WTC11 (cell line): ENCODE data around the gene IER2. TPM values are rescaled to one million over a fixed set of nuclear protein-coding genes. Genes with fewer than 3 reads are reported as not detected.

Experiments used
- ATAC-seq: fragments of 200-7000 bp; cut with Tn5 transposase; 2 replicates; pipeline ENCODE4 v1.10.0; 2021; ENCODE audit warnings: mild to moderate bottlenecking, moderate library complexity
- CTCF ChIA-PET: fragments of 300-600 bp; sonication (Branson Sonifier 250); formaldehyde crosslinking; loops from one replicate; lab custom pipeline; 2021; ENCODE audit warnings: antibody characterized with exemption; lab: Charles Lee
- POLR2A ChIA-PET: fragments of 350-600 bp; sonication (Branson Sonifier 250); formaldehyde crosslinking; loops from one replicate; lab custom pipeline; 2021; ENCODE audit warnings: antibody characterized with exemption; lab: Charles Lee
- DNase-seq: peaks from one replicate; pipeline ENCODE4 v3.0.0; 2021; ENCODE audit warnings: low spot score
- H3K27ac Mint-ChIP-seq: 2 replicates; pipeline ENCODE4 v1.8.0; 2021; ENCODE audit warnings: mixed read lengths
- H3K27me3 Mint-ChIP-seq: 2 replicates; pipeline ENCODE4 v1.8.0; 2021; ENCODE audit warnings: low read depth, mild to moderate bottlenecking, moderate library complexity, mixed read lengths
- H3K36me3 Mint-ChIP-seq: 2 replicates; pipeline ENCODE4 v1.8.0; 2021; ENCODE audit warnings: mixed read lengths
- H3K4me1 Mint-ChIP-seq: 2 replicates; pipeline ENCODE4 v1.8.0; 2022; ENCODE audit warnings: mixed read lengths
- H3K4me3 Mint-ChIP-seq: 2 replicates; pipeline ENCODE4 v1.8.0; 2021; ENCODE audit warnings: mild to moderate bottlenecking, moderate library complexity, mixed read lengths
- H3K9me3 Mint-ChIP-seq: 2 replicates; pipeline ENCODE4 v1.8.0; 2021; ENCODE audit warnings: mixed read lengths
- CBFB ChIP-seq: sonication (generic); formaldehyde crosslinking; IDR thresholded peaks from 2 replicates; pipeline ENCODE4 v1.8.1; 2022; ENCODE audit warnings: mild to moderate bottlenecking, low read depth, missing genetic modification reagents
- CREM ChIP-seq: sonication (generic); formaldehyde crosslinking; IDR thresholded peaks from 2 replicates; pipeline ENCODE4 v1.8.1; 2022; ENCODE audit warnings: mild to moderate bottlenecking, missing genetic modification reagents, moderate library complexity
- FOXK1 ChIP-seq: sonication (generic); formaldehyde crosslinking; IDR thresholded peaks from 2 replicates; pipeline ENCODE4 v1.8.0; 2022; ENCODE audit warnings: mild to moderate bottlenecking, moderate library complexity, missing genetic modification reagents
- GABPB1 ChIP-seq: sonication (generic); formaldehyde crosslinking; IDR thresholded peaks from 2 replicates; pipeline ENCODE4 v1.8.1; 2023; ENCODE audit warnings: mild to moderate bottlenecking, missing genetic modification reagents
- GRHL2 ChIP-seq: fragments of 250-450 bp; sonication (Bioruptor Pico); IDR thresholded peaks from 2 replicates; pipeline ENCODE4 v1.8.0; 2022; ENCODE audit warnings: mild to moderate bottlenecking, moderate library complexity; ENCODE audit not compliant: insufficient replicate concordance, severe bottlenecking
- NFYB ChIP-seq: sonication (generic); formaldehyde crosslinking; conservative IDR thresholded peaks from 2 replicates; pipeline ENCODE4 v1.8.0; 2022; ENCODE audit warnings: low read depth, missing genetic modification reagents
- PRRX2 ChIP-seq: fragments of 250-450 bp; sonication (Bioruptor Pico); IDR thresholded peaks from 2 replicates; pipeline ENCODE4 v1.8.0; 2021; ENCODE audit warnings: mild to moderate bottlenecking
- SMAD3 ChIP-seq: sonication (generic); formaldehyde crosslinking; IDR thresholded peaks from 2 replicates; pipeline ENCODE4 v1.8.0; 2022; ENCODE audit warnings: missing genetic modification reagents, mild to moderate bottlenecking, borderline replicate concordance
- TP53 ChIP-seq: sonication (generic); formaldehyde crosslinking; IDR thresholded peaks from 2 replicates; pipeline ENCODE4 v1.8.1; 2023; ENCODE audit warnings: mild to moderate bottlenecking, missing genetic modification reagents
- ZNF121 ChIP-seq: sonication (generic); formaldehyde crosslinking; IDR thresholded peaks from 2 replicates; pipeline ENCODE4 v1.8.0; 2023; ENCODE audit warnings: missing genetic modification reagents
- ZNF263 ChIP-seq: sonication (generic); formaldehyde crosslinking; IDR thresholded peaks from 2 replicates; pipeline ENCODE4 v1.8.1; 2022; ENCODE audit warnings: low read depth, mild to moderate bottlenecking, moderate library complexity, missing genetic modification reagents
- ZNF423 ChIP-seq: fragments of 250-450 bp; sonication (Bioruptor Pico); IDR thresholded peaks from 2 replicates; pipeline ENCODE4 v2.1.2; 2022; ENCODE audit warnings: mild to moderate bottlenecking, moderate library complexity
- total RNA-seq: library from RNA; stranded (reverse); gene quantifications from 3 replicates; pipeline ENCODE4 v1.2.3, GENCODE V29; 2021
- TF ChIP-seq, protein P1 (sequence below): sonication (generic); formaldehyde crosslinking; IDR thresholded peaks from 2 replicates; pipeline ENCODE4 v1.8.1; 2022; ENCODE audit warnings: mild to moderate bottlenecking, moderate library complexity, missing genetic modification reagents
- TF ChIP-seq, protein P2 (sequence below): fragments of 250-450 bp; sonication (Bioruptor Pico); IDR thresholded peaks from 2 replicates; pipeline ENCODE4 v1.9.0; 2021; ENCODE audit warnings: moderate library complexity, mild to moderate bottlenecking, inconsistent platforms, borderline replicate concordance
- TF ChIP-seq, protein P3 (sequence below): sonication (generic); formaldehyde crosslinking; IDR thresholded peaks from 2 replicates; pipeline ENCODE4 v1.8.1; 2023; ENCODE audit warnings: mild to moderate bottlenecking, missing genetic modification reagents, moderate library complexity
- TF ChIP-seq, protein P4 (sequence below): sonication (generic); formaldehyde crosslinking; IDR thresholded peaks from 2 replicates; pipeline ENCODE4 v1.8.0; 2022; ENCODE audit warnings: mild to moderate bottlenecking, missing genetic modification reagents
- TF ChIP-seq, protein P5 (sequence below): sonication (generic); formaldehyde crosslinking; IDR thresholded peaks from 2 replicates; pipeline ENCODE4 v1.8.1; 2023; ENCODE audit warnings: mild to moderate bottlenecking, moderate library complexity, missing genetic modification reagents
- TF ChIP-seq, protein P6 (sequence below): fragments of 250-450 bp; sonication (Bioruptor Pico); IDR thresholded peaks from 2 replicates; pipeline ENCODE4 v1.9.0; 2021; ENCODE audit warnings: mild to moderate bottlenecking
- TF ChIP-seq, protein P7 (sequence below): sonication (generic); formaldehyde crosslinking; conservative IDR thresholded peaks from 2 replicates; pipeline ENCODE4 v1.8.1; 2023; ENCODE audit warnings: mild to moderate bottlenecking, low read depth, missing genetic modification reagents, moderate library complexity
- TF ChIP-seq, protein P8 (sequence below): sonication (generic); formaldehyde crosslinking; IDR thresholded peaks from 2 replicates; pipeline ENCODE4 v1.8.1; 2023; ENCODE audit warnings: mild to moderate bottlenecking, missing genetic modification reagents, borderline replicate concordance

Gene IER2
- total RNA-seq, 1 experiment from 2014 or later = 138 TPM

DNA sequence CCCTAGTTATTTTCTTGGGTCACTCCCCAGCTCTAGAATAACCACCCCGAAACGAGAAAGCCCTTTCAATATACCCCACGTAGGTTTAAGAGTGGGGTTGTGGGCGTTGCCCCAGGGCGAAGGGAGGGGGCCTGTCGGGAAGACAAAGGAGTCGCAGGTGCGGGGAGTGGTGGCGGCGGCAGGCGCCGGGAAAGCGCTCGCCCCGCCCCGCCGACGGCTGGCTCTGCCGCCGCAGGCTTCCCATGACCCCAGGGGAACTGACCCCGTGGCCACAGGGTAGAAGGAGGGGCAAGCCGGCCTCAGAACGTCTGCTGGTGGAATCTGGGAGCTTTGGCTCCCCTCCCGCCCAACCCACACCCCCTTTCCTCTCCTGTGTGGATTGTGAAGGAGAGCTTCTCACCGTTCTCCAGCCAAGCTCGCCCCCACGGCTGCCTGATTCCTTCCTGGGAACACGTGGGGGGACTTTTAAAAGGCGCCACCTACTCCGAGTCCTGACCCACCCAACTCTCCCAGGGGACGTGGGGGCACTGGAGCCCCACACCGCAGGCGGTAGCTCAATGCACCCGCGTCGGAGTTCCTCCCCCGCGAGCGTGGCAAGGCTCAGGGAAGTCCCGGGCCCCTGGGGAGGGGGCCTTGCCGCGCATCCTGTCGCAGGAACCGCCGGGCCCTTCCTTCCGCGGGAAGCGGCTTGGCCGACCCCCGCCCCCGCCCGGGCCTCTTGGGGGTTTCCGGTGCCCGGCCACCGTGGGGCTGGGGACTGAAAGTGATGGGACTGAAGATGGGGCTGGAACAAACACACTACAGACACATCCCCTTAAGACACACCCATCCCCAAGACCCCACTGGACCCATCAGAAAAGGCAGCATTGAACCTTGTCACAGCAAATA, 5.5 kb downstream of the IER2 start (continued):
- TF ChIP-seq, protein P1, sequence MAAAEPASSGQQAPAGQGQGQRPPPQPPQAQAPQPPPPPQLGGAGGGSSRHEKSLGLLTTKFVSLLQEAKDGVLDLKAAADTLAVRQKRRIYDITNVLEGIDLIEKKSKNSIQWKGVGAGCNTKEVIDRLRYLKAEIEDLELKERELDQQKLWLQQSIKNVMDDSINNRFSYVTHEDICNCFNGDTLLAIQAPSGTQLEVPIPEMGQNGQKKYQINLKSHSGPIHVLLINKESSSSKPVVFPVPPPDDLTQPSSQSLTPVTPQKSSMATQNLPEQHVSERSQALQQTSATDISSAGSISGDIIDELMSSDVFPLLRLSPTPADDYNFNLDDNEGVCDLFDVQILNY = peak; percentile 27; the same call in 1 of the 2 replicates
- TF ChIP-seq, protein P2, sequence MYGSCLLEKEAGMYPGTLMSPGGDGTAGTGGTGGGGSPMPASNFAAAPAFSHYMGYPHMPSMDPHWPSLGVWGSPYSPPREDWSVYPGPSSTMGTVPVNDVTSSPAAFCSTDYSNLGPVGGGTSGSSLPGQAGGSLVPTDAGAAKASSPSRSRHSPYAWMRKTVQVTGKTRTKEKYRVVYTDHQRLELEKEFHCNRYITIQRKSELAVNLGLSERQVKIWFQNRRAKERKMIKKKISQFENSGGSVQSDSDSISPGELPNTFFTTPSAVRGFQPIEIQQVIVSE = peak; percentile 84
- TF ChIP-seq GRHL2 (CRISPR knock-in tag) (no peak), NFYB (CRISPR knock-in tag) (no peak; the same call in none of the 2 replicates), SMAD3 (CRISPR knock-in tag) (no peak; the same call in 1 of the 2 replicates), CREM (0 out of 2 replicates have a peak, but pooled peaks have one; percentile 20), FOXK1 (CRISPR knock-in tag) (no peak; the same call in 1 of the 2 replicates), PRRX2 (CRISPR knock-in tag) (peak; percentile 85; the same call in 1 of the 2 replicates), TP53 (CRISPR knock-in tag) (peak; percentile 16; the same call in 1 of the 2 replicates), ZNF121 (no peak; the same call in 1 of the 2 replicates), ZNF263 (CRISPR knock-in tag) (no peak; the same call in 1 of the 2 replicates)
- TF ChIP-seq, protein P3, sequence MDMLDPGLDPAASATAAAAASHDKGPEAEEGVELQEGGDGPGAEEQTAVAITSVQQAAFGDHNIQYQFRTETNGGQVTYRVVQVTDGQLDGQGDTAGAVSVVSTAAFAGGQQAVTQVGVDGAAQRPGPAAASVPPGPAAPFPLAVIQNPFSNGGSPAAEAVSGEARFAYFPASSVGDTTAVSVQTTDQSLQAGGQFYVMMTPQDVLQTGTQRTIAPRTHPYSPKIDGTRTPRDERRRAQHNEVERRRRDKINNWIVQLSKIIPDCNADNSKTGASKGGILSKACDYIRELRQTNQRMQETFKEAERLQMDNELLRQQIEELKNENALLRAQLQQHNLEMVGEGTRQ = peak; percentile 74
- TF ChIP-seq, protein P4, sequence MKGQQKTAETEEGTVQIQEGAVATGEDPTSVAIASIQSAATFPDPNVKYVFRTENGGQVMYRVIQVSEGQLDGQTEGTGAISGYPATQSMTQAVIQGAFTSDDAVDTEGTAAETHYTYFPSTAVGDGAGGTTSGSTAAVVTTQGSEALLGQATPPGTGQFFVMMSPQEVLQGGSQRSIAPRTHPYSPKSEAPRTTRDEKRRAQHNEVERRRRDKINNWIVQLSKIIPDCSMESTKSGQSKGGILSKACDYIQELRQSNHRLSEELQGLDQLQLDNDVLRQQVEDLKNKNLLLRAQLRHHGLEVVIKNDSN = peak; percentile 61; the same call in 1 of the 2 replicates
- TF ChIP-seq, protein P5, sequence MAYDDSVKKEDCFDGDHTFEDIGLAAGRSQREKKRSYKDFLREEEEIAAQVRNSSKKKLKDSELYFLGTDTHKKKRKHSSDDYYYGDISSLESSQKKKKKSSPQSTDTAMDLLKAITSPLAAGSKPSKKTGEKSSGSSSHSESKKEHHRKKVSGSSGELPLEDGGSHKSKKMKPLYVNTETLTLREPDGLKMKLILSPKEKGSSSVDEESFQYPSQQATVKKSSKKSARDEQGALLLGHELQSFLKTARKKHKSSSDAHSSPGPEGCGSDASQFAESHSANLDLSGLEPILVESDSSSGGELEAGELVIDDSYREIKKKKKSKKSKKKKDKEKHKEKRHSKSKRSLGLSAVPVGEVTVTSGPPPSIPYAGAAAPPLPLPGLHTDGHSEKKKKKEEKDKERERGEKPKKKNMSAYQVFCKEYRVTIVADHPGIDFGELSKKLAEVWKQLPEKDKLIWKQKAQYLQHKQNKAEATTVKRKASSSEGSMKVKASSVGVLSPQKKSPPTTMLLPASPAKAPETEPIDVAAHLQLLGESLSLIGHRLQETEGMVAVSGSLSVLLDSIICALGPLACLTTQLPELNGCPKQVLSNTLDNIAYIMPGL (CRISPR knock-in tag) = no peak
- TF ChIP-seq, all 79 proteins: peak for 24

DNA sequence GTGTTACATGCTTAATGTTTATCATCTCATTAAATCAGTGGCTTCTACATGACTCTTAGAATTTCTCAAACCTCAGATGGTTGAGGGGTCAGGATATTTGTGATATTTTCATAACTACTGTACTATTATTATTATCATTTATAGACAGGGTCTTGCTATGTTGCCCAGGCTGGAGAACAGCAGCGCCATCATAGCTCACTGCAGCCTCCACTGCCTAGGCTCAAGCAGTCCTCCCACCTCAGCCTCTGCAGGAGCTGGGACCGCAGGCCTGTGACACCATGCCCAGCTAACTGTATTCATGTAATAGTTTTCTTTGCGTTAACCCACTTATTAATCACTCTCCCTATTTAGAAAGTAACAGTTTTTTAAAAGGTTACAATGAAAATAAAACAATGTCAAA, 9.5 kb downstream of the IER2 start:
- Mint-ChIP-seq H3K4me1 (peaks cover 43% of the 10 kb centered on the region), H3K36me3 (peaks cover 1% of the 10 kb centered on the region), H3K9me3 (no peaks in the 10 kb centered on the region), H3K27me3 (no peaks in the 10 kb centered on the region), H3K4me3 (no peak overlapping the region)
- CTCF ChIA-PET = interaction anchor here (2.3 kb wide), 1 partner anchor 36 kb away, joined by 10 read pairs; no protein-coding TSS in a partner anchor
- DNase-seq (no peak), ATAC-seq (no peak)
- TF ChIP-seq ZNF121 (peak; percentile 96), ZNF423 (no peak), GABPB1 (CRISPR knock-in tag) (no peak), CBFB (no peak), FOXK1 (CRISPR knock-in tag) (no peak)
- TF ChIP-seq, protein P6, sequence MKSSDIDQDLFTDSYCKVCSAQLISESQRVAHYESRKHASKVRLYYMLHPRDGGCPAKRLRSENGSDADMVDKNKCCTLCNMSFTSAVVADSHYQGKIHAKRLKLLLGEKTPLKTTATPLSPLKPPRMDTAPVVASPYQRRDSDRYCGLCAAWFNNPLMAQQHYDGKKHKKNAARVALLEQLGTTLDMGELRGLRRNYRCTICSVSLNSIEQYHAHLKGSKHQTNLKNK = no peak
- TF ChIP-seq, protein P7, sequence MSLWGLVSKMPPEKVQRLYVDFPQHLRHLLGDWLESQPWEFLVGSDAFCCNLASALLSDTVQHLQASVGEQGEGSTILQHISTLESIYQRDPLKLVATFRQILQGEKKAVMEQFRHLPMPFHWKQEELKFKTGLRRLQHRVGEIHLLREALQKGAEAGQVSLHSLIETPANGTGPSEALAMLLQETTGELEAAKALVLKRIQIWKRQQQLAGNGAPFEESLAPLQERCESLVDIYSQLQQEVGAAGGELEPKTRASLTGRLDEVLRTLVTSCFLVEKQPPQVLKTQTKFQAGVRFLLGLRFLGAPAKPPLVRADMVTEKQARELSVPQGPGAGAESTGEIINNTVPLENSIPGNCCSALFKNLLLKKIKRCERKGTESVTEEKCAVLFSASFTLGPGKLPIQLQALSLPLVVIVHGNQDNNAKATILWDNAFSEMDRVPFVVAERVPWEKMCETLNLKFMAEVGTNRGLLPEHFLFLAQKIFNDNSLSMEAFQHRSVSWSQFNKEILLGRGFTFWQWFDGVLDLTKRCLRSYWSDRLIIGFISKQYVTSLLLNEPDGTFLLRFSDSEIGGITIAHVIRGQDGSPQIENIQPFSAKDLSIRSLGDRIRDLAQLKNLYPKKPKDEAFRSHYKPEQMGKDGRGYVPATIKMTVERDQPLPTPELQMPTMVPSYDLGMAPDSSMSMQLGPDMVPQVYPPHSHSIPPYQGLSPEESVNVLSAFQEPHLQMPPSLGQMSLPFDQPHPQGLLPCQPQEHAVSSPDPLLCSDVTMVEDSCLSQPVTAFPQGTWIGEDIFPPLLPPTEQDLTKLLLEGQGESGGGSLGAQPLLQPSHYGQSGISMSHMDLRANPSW = no peak
- TF ChIP-seq, protein P8, sequence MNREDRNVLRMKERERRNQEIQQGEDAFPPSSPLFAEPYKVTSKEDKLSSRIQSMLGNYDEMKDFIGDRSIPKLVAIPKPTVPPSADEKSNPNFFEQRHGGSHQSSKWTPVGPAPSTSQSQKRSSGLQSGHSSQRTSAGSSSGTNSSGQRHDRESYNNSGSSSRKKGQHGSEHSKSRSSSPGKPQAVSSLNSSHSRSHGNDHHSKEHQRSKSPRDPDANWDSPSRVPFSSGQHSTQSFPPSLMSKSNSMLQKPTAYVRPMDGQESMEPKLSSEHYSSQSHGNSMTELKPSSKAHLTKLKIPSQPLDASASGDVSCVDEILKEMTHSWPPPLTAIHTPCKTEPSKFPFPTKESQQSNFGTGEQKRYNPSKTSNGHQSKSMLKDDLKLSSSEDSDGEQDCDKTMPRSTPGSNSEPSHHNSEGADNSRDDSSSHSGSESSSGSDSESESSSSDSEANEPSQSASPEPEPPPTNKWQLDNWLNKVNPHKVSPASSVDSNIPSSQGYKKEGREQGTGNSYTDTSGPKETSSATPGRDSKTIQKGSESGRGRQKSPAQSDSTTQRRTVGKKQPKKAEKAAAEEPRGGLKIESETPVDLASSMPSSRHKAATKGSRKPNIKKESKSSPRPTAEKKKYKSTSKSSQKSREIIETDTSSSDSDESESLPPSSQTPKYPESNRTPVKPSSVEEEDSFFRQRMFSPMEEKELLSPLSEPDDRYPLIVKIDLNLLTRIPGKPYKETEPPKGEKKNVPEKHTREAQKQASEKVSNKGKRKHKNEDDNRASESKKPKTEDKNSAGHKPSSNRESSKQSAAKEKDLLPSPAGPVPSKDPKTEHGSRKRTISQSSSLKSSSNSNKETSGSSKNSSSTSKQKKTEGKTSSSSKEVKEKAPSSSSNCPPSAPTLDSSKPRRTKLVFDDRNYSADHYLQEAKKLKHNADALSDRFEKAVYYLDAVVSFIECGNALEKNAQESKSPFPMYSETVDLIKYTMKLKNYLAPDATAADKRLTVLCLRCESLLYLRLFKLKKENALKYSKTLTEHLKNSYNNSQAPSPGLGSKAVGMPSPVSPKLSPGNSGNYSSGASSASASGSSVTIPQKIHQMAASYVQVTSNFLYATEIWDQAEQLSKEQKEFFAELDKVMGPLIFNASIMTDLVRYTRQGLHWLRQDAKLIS (CRISPR knock-in tag) = no peak
- TF ChIP-seq, all 79 proteins: peak for 1
- no peak overlapping the region for H3K27ac Mint-ChIP-seq
- POLR2A ChIA-PET = interaction anchor here (0.6 kb wide), 1 partner anchor 906 kb away, joined by 5 read pairs; no protein-coding TSS in a partner anchor
